GM18505 (cell line): ENCODE data around the gene TFCP2.
"Not testable (repeated sequence)": the region's sequence is repeated elsewhere in the genome, so short reads cannot be mapped to it uniquely, and the experiment has no call there.

Experiments
- ATAC-seq: cut with Tn5 transposase; IDR thresholded peaks from one replicate; pipeline ENCODE4 v1.9.1; 2021; ENCODE audit not compliant: unreplicated experiment
- POLR2A ChIP-seq: IDR thresholded peaks from 4 replicates; pipeline ENCODE4 v1.6.1; 2011; ENCODE audit warnings: borderline replicate concordance; ENCODE audit not compliant: insufficient read depth, insufficient read length; ENCODE audit errors: extremely low read depth

Gene TFCP2

GRCh38 chr12:51122844-51123243 lies 50.1 kb downstream of the TFCP2 start:
- ATAC-seq: no peak
- no peak for TF ChIP-seq POLR2A

- no peak for TF ChIP-seq POLR2A
- ATAC-seq: no peak
These were observed 54.2 kb downstream of the TFCP2 start for GRCh38 chr12:51118706-51119105.

GRCh38 chr12:51115533-51115932 lies 57.4 kb downstream of the TFCP2 start:
- no peak for TF ChIP-seq POLR2A
- no peak for ATAC-seq

- no peak for TF ChIP-seq POLR2A
- ATAC-seq: no peak
These were observed 64.8 kb downstream of the TFCP2 start for GRCh38 chr12:51108136-51108535.

GRCh38 chr12:51103977-51104376 lies 69.0 kb downstream of the TFCP2 start:
- no peak for ATAC-seq
- no peak for TF ChIP-seq POLR2A

GRCh38 chr12:51098611-51099010 lies 74.3 kb downstream of the TFCP2 start:
- no peak for ATAC-seq
- no peak for TF ChIP-seq POLR2A

GRCh38 chr12:51090705-51091229 lies 82.2 kb downstream of the TFCP2 start:
- ATAC-seq: no peak

GRCh38 chr12:51087818-51088217 lies 85.1 kb downstream of the TFCP2 start:
- ATAC-seq: no peak
- no peak for TF ChIP-seq POLR2A

More at GRCh38 chr12:51090705-51091229, 82.2 kb downstream of the TFCP2 start:
- TF ChIP-seq POLR2A: no peak

GRCh38 chr12:51086933-51087332 lies 86.0 kb downstream of the TFCP2 start:
- no peak for TF ChIP-seq POLR2A
- ATAC-seq: no peak

GRCh38 chr12:51085757-51086156 lies 87.2 kb downstream of the TFCP2 start:
- no peak for ATAC-seq
- no peak for TF ChIP-seq POLR2A

- peak; percentile 97 for ATAC-seq
- peak; percentile 100 for TF ChIP-seq POLR2A
These were observed 89.7 kb downstream of the TFCP2 start, which contains the start of gene CSRNP2 for GRCh38 chr12:51083126-51083833. TSS of gene CSRNP2 (minus strand) at chr12:51083596. CDS start at chr12:51076561, 7,035 bp downstream.

- TF ChIP-seq POLR2A: no peak
- ATAC-seq: no peak
These were observed 90.3 kb downstream of the TFCP2 start for GRCh38 chr12:51082561-51083125.

- ATAC-seq: no peak
- TF ChIP-seq POLR2A: no peak
These were observed 91.5 kb downstream of the TFCP2 start for GRCh38 chr12:51081421-51081820.

- no peak for ATAC-seq
- no peak for TF ChIP-seq POLR2A
These were observed 92.8 kb downstream of the TFCP2 start for GRCh38 chr12:51080136-51080535.

GRCh38 chr12:51078866-51079265 lies 94.1 kb downstream of the TFCP2 start:
- not testable (repeated sequence) for ATAC-seq

GRCh38 chr12:51078346-51078745 lies 94.6 kb downstream of the TFCP2 start:
- ATAC-seq: not testable (repeated sequence)
